Measurements from ENCODE around the gene CLDN6.

- TF ChIP-seq, protein P1, sequence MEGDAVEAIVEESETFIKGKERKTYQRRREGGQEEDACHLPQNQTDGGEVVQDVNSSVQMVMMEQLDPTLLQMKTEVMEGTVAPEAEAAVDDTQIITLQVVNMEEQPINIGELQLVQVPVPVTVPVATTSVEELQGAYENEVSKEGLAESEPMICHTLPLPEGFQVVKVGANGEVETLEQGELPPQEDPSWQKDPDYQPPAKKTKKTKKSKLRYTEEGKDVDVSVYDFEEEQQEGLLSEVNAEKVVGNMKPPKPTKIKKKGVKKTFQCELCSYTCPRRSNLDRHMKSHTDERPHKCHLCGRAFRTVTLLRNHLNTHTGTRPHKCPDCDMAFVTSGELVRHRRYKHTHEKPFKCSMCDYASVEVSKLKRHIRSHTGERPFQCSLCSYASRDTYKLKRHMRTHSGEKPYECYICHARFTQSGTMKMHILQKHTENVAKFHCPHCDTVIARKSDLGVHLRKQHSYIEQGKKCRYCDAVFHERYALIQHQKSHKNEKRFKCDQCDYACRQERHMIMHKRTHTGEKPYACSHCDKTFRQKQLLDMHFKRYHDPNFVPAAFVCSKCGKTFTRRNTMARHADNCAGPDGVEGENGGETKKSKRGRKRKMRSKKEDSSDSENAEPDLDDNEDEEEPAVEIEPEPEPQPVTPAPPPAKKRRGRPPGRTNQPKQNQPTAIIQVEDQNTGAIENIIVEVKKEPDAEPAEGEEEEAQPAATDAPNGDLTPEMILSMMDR (IDR thresholded peaks at IDR 0.05; ENCODE audit: low read depth, low read length, poor library complexity, severe bottlenecking) = no peak
- no peak for TF ChIP-seq EZH2phosphoT487 (IDR thresholded peaks at IDR 0.05; ENCODE audit: borderline replicate concordance, low read length)
These were observed 8.9 kb upstream of the CLDN6 start for GRCh38 chr16:3026609-3027488.
